ENCODE measurements around the gene ELMO1.
A peak's percentile ranks its signal among the peaks of the same experiment; 100 is the strongest.

ELMO1 gene

GRCh38 chr7:37071124-37071523 lies 377.5 kb downstream of the ELMO1 start:
- DNase-seq (ENCODE audit: low read depth in 1 of 2, low spot score in 1 of 2): peak in 1 of 2 donors; percentile 14

- DNase-seq (ENCODE audit: low read depth in 1 of 2, low spot score in 1 of 2): no peak
Measured at GRCh38 chr7:37070471-37070870, 378.2 kb downstream of the ELMO1 start.

- no peak for DNase-seq (ENCODE audit: low read depth in 1 of 2, low spot score in 1 of 2)
Measured at GRCh38 chr7:37070031-37070430, 378.6 kb downstream of the ELMO1 start.

GRCh38 chr7:37069336-37069735 lies 379.3 kb downstream of the ELMO1 start:
- no peak for DNase-seq (ENCODE audit: low read depth in 1 of 2, low spot score in 1 of 2)

GRCh38 chr7:37068902-37069301 lies 379.8 kb downstream of the ELMO1 start:
- no peak for DNase-seq (ENCODE audit: low read depth in 1 of 2, low spot score in 1 of 2)

- no peak for DNase-seq (ENCODE audit: low read depth in 1 of 2, low spot score in 1 of 2)
Measured at GRCh38 chr7:37068038-37068437, 380.6 kb downstream of the ELMO1 start.

- DNase-seq (ENCODE audit: low read depth in 1 of 2, low spot score in 1 of 2): peak in 1 of 2 donors; percentile 31
Measured at GRCh38 chr7:37065779-37066271, 382.8 kb downstream of the ELMO1 start.

GRCh38 chr7:37062560-37062859 lies 386.2 kb downstream of the ELMO1 start:
- no peak for DNase-seq (ENCODE audit: low read depth in 1 of 2, low spot score in 1 of 2)

- no peak for DNase-seq (ENCODE audit: low read depth in 1 of 2, low spot score in 1 of 2)
Measured at GRCh38 chr7:37061849-37062559, 386.7 kb downstream of the ELMO1 start.

- no peak for DNase-seq (ENCODE audit: low read depth in 1 of 2, low spot score in 1 of 2)
Measured at GRCh38 chr7:37056234-37056912, 392.3 kb downstream of the ELMO1 start.

GRCh38 chr7:37054624-37055241 lies 393.9 kb downstream of the ELMO1 start:
- no peak for DNase-seq (ENCODE audit: low read depth in 1 of 2, low spot score in 1 of 2)

- DNase-seq (ENCODE audit: low read depth in 1 of 2, low spot score in 1 of 2): no peak
Measured at GRCh38 chr7:37052705-37053104, 396.0 kb downstream of the ELMO1 start.

GRCh38 chr7:37050801-37051200 lies 397.9 kb downstream of the ELMO1 start:
- DNase-seq (ENCODE audit: low read depth in 1 of 2, low spot score in 1 of 2): no peak

- DNase-seq (ENCODE audit: low read depth in 1 of 2, low spot score in 1 of 2): no peak
Measured at GRCh38 chr7:37048674-37049073, 400.0 kb downstream of the ELMO1 start.

GRCh38 chr7:37047260-37047659 lies 401.4 kb downstream of the ELMO1 start:
- DNase-seq (ENCODE audit: low read depth in 1 of 2, low spot score in 1 of 2): no peak

GRCh38 chr7:37046531-37047079 lies 402.1 kb downstream of the ELMO1 start:
- DNase-seq (ENCODE audit: low read depth in 1 of 2, low spot score in 1 of 2): no peak

- no peak for DNase-seq (ENCODE audit: low read depth in 1 of 2, low spot score in 1 of 2)
Measured at GRCh38 chr7:37045681-37046179, 402.9 kb downstream of the ELMO1 start.

- DNase-seq (ENCODE audit: low read depth in 1 of 2, low spot score in 1 of 2): no peak
Measured at GRCh38 chr7:37041461-37041860, 407.2 kb downstream of the ELMO1 start.

- DNase-seq (ENCODE audit: low read depth in 1 of 2, low spot score in 1 of 2): no peak
Measured at GRCh38 chr7:37040330-37040729, 408.3 kb downstream of the ELMO1 start.

GRCh38 chr7:37039131-37039749 lies 409.4 kb downstream of the ELMO1 start:
- no peak for DNase-seq (ENCODE audit: low read depth in 1 of 2, low spot score in 1 of 2)

- DNase-seq (ENCODE audit: low read depth in 1 of 2, low spot score in 1 of 2): no peak
Measured at GRCh38 chr7:37038706-37039105, 410.0 kb downstream of the ELMO1 start.
